GM23338 (cell line): ENCODE measurements around the gene TMEM242. TPM values are rescaled to one million over a fixed set of nuclear protein-coding genes. Genes with fewer than 3 reads are reported as not detected.
A peak's percentile ranks its signal among the peaks of the same experiment; 100 is the strongest.

Experiments used
- ATAC-seq: fragments of 200-7000 bp; cut with Tn5 transposase; 3 replicates; pipeline ENCODE4 v1.9.1; 2020
- DNase-seq: peaks from one replicate; pipeline ENCODE4 v3.0.0-alpha.2; 2015; ENCODE audit warnings: low spot score
- H2AFZ ChIP-seq: fragments of 200-600 bp; sonication (generic); 2 replicates; pipeline ENCODE4 v1.8.0; 2016; ENCODE audit warnings: antibody characterized with exemption, mild to moderate bottlenecking, moderate library complexity
- H3F3A ChIP-seq: fragments of 200-600 bp; sonication (generic); replicated peaks from 2 replicates; pipeline ENCODE4 v1.8.0; 2017; ENCODE audit warnings: antibody characterized with exemption, mixed run types, low read depth
- H3K27ac ChIP-seq: fragments of 200-600 bp; sonication (generic); 2 replicates; pipeline ENCODE4 v1.6.1; 2016; ENCODE audit warnings: low read depth
- H3K27me3 ChIP-seq: fragments of 200-600 bp; sonication (generic); 2 replicates; pipeline ENCODE4 v1.8.0; 2016; ENCODE audit warnings: mild to moderate bottlenecking, mixed run types, moderate library complexity; ENCODE audit not compliant: insufficient read depth
- H3K36me3 ChIP-seq: fragments of 200-600 bp; sonication (generic); 2 replicates; pipeline ENCODE4 v1.8.0; 2016; ENCODE audit warnings: mild to moderate bottlenecking; ENCODE audit not compliant: insufficient read depth
- H3K4me1 ChIP-seq: fragments of 200-600 bp; sonication (generic); 2 replicates; pipeline ENCODE4 v1.8.0; 2016; ENCODE audit warnings: mild to moderate bottlenecking, moderate library complexity; ENCODE audit not compliant: insufficient read depth
- H3K4me2 ChIP-seq: fragments of 200-600 bp; sonication (generic); 2 replicates; pipeline ENCODE4 v1.7.1; 2017; ENCODE audit warnings: mixed run types
- H3K4me3 ChIP-seq: fragments of 200-600 bp; sonication (generic); 2 replicates; pipeline ENCODE4 v1.6.1; 2016; ENCODE audit warnings: mixed run types
- H3K79me2 ChIP-seq: fragments of 200-600 bp; sonication (generic); replicated peaks from 2 replicates; pipeline ENCODE4 v1.8.0; 2017; ENCODE audit warnings: mild to moderate bottlenecking; ENCODE audit not compliant: insufficient read depth
- H3K9me2 ChIP-seq: fragments of 200-600 bp; sonication (generic); 2 replicates; pipeline ENCODE4 v1.8.0; 2017; ENCODE audit not compliant: insufficient read depth
- H4K20me1 ChIP-seq: fragments of 200-600 bp; sonication (generic); replicated peaks from 2 replicates; pipeline ENCODE4 v1.8.0; 2017; ENCODE audit warnings: mild to moderate bottlenecking; ENCODE audit not compliant: insufficient read depth
- H3K27ac Mint-ChIP-seq: 2 replicates; pipeline ENCODE4 v1.8.0; 2020; ENCODE audit warnings: inconsistent platforms, mild to moderate bottlenecking, moderate library complexity, mixed read lengths
- H3K27me3 Mint-ChIP-seq: 3 replicates; pipeline ENCODE4 v1.8.0; 2022; ENCODE audit warnings: low read depth, mild to moderate bottlenecking, moderate library complexity, mixed read lengths, inconsistent platforms; ENCODE audit not compliant: insufficient read depth, poor library complexity
- H3K36me3 Mint-ChIP-seq: 3 replicates; pipeline ENCODE4 v1.8.0; 2021; ENCODE audit warnings: low read depth, mild to moderate bottlenecking, inconsistent platforms, moderate library complexity, mixed read lengths
- H3K4me1 Mint-ChIP-seq: 3 replicates; pipeline ENCODE4 v1.8.0; 2020; ENCODE audit warnings: mild to moderate bottlenecking, inconsistent platforms, mixed read lengths
- H3K4me3 Mint-ChIP-seq: 3 replicates; pipeline ENCODE4 v1.8.0; 2021; ENCODE audit warnings: moderate library complexity, mild to moderate bottlenecking, inconsistent platforms, mixed read lengths
- H3K9me3 Mint-ChIP-seq: 3 replicates; pipeline ENCODE4 v1.8.0; 2020; ENCODE audit warnings: moderate library complexity, mild to moderate bottlenecking, inconsistent platforms, mixed read lengths
- CTCF ChIP-seq, 2 experiments: fragments of 200-600 bp in 1 of 2; sonication (generic) in 1 of 2; conservative IDR thresholded peaks; 2 replicates each; pipeline versions ENCODE4 v1.5.1 to v1.6.1; 2016 to 2017; ENCODE audit warnings: antibody characterized with exemption in 2 of 2, low read depth in 2 of 2, mild to moderate bottlenecking in 2 of 2, moderate library complexity in 1 of 2
- EZH2 ChIP-seq: fragments of 200-600 bp; sonication (generic); IDR thresholded peaks from one replicate; pipeline ENCODE4 v1.8.0; 2017; ENCODE audit warnings: antibody characterized with exemption, mild to moderate bottlenecking, low read depth; ENCODE audit not compliant: unreplicated experiment
- EZH2phosphoT487 ChIP-seq: fragments of 200-600 bp; sonication (generic); IDR thresholded peaks from one replicate; pipeline ENCODE4 v1.8.1; 2018; ENCODE audit warnings: antibody characterized with exemption; ENCODE audit not compliant: unreplicated experiment
- NANOG ChIP-seq: IDR thresholded peaks from 2 replicates; pipeline ENCODE4 v1.6.1; 2016; ENCODE audit warnings: antibody characterized with exemption, borderline replicate concordance
- POLR2AphosphoS5 ChIP-seq: IDR thresholded peaks from 2 replicates; pipeline ENCODE4 v1.6.1; 2016; ENCODE audit warnings: antibody characterized with exemption, low read depth
- ZNF114 ChIP-seq: fragments of 250-450 bp; sonication (Bioruptor Pico); IDR thresholded peaks from 2 replicates; pipeline ENCODE4 v1.5.0; 2020; ENCODE audit warnings: mild to moderate bottlenecking, moderate library complexity
- polyA plus RNA-seq: library from polyadenylated mRNA; unstranded; fragments of >200 nt; fragmentation: Nextera tagmentation; extraction: Ambion mirVana; gene quantifications from 2 replicates; pipeline ENCODE4 v1.2.1, GENCODE V29; 2016
- total RNA-seq: library from RNA; depleted of rRNA; stranded (reverse); fragments of >200 nt; shearing (Covaris generic); gene quantifications from 2 replicates; pipeline ENCODE4 v1.2.3, GENCODE V29; 2014
- TF ChIP-seq, protein P1 (sequence below): fragments of 250-450 bp; sonication (Bioruptor Pico); IDR thresholded peaks from 2 replicates; pipeline ENCODE4 v1.5.0; 2020; ENCODE audit warnings: mild to moderate bottlenecking, moderate library complexity
- TF ChIP-seq, protein P2 (sequence below): IDR thresholded peaks from one replicate; pipeline ENCODE4 v1.6.1; 2018; ENCODE audit warnings: antibody characterized with exemption; ENCODE audit not compliant: unreplicated experiment
- TF ChIP-seq, protein P3 (sequence below): IDR thresholded peaks from 2 replicates; pipeline ENCODE4 v1.6.1; 2016; ENCODE audit warnings: antibody characterized with exemption

TMEM242 gene
- total and polyA plus RNA-seq, 2 experiments from 2014 or later, result 3.7 to 9.7 TPM

- Histone ChIP-seq H3K4me2 (no peak overlapping the region), H3K4me1 (peaks cover 11% of the 10 kb centered on the region; the same call in 1 of the 2 replicates), H3K9me2 (no peaks in the 10 kb centered on the region), H3K36me3 (no peaks in the 10 kb centered on the region), H3K27ac (no peak overlapping the region), H2AFZ (no peak overlapping the region), H4K20me1 (no peaks in the 10 kb centered on the region), H3F3A (peaks cover 6% of the 10 kb centered on the region; the same call in 1 of the 2 replicates), H3K4me3 (no peak overlapping the region), H3K79me2 (no peaks in the 10 kb centered on the region), H3K27me3 (peaks cover 21% of the 10 kb centered on the region)
- Mint-ChIP-seq H3K9me3 (peaks cover 9% of the 10 kb centered on the region), H3K27me3 (peaks cover 15% of the 10 kb centered on the region), H3K36me3 (peaks cover 6% of the 10 kb centered on the region; the same call in 1 of the 3 replicates), H3K4me1 (peaks cover 20% of the 10 kb centered on the region), H3K4me3 (no peak overlapping the region), H3K27ac (no peak overlapping the region)
- TF ChIP-seq CTCF (conservative IDR thresholded peaks at IDR 0.05; ENCODE audit: low read depth in 2 of 2), result 0 out of 4 replicates have a peak, but pooled peaks of 1 of the 2 experiments have one; percentile 9
- no peak for TF ChIP-seq POLR2AphosphoS5
- DNase-seq (no peak), ATAC-seq (no peak)
These were observed 51.4 kb downstream of the TMEM242 start for GRCh38 chr6:157271911-157272310.

DNA sequence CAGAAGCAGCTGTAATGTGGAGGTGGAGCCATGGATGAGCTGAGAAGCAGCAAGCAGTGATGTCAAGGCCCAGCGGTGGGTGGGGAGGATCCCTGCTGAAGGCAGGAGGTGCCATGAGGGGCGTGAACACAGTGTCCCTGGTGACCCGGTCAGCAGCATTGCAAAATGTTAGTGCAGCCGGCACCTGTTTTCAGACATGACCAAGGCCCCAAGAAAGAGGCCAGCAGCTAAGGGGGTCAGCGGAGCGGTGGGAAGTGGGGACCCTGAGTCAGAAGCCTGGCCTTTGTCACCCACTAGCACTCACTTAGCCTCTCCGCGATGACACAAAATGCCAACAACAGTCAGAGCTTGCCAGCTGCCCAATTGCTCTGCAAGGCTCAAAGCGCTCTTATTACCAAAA lies 51.9 kb downstream of the TMEM242 start:
- ATAC-seq, result no peak
- H3K36me3 Mint-ChIP-seq, result peaks cover 6% of the 10 kb centered on the region; the same call in 1 of the 3 replicates
- Histone ChIP-seq H3K4me3 (no peak overlapping the region), H2AFZ (no peak overlapping the region), H3K36me3 (no peaks in the 10 kb centered on the region), H4K20me1 (no peaks in the 10 kb centered on the region), H3K79me2 (no peaks in the 10 kb centered on the region), H3K9me2 (no peaks in the 10 kb centered on the region), H3K4me1 (peaks cover 11% of the 10 kb centered on the region; the same call in 1 of the 2 replicates), H3K27me3 (peaks cover 21% of the 10 kb centered on the region), H3K27ac (no peak overlapping the region), H3F3A (peaks cover 6% of the 10 kb centered on the region; the same call in 1 of the 2 replicates), H3K4me2 (no peak overlapping the region)
- no peak overlapping the region for H3K27ac Mint-ChIP-seq
- peaks cover 13% of the 10 kb centered on the region for H3K27me3 Mint-ChIP-seq
- no peak for DNase-seq
- peaks cover 9% of the 10 kb centered on the region for H3K9me3 Mint-ChIP-seq
- H3K4me1 Mint-ChIP-seq, result peaks cover 15% of the 10 kb centered on the region
- no peak overlapping the region for H3K4me3 Mint-ChIP-seq
- no peak for TF ChIP-seq ZNF114 (CRISPR knock-in tag)
- TF ChIP-seq NANOG, result no peak
- TF ChIP-seq, protein P1, sequence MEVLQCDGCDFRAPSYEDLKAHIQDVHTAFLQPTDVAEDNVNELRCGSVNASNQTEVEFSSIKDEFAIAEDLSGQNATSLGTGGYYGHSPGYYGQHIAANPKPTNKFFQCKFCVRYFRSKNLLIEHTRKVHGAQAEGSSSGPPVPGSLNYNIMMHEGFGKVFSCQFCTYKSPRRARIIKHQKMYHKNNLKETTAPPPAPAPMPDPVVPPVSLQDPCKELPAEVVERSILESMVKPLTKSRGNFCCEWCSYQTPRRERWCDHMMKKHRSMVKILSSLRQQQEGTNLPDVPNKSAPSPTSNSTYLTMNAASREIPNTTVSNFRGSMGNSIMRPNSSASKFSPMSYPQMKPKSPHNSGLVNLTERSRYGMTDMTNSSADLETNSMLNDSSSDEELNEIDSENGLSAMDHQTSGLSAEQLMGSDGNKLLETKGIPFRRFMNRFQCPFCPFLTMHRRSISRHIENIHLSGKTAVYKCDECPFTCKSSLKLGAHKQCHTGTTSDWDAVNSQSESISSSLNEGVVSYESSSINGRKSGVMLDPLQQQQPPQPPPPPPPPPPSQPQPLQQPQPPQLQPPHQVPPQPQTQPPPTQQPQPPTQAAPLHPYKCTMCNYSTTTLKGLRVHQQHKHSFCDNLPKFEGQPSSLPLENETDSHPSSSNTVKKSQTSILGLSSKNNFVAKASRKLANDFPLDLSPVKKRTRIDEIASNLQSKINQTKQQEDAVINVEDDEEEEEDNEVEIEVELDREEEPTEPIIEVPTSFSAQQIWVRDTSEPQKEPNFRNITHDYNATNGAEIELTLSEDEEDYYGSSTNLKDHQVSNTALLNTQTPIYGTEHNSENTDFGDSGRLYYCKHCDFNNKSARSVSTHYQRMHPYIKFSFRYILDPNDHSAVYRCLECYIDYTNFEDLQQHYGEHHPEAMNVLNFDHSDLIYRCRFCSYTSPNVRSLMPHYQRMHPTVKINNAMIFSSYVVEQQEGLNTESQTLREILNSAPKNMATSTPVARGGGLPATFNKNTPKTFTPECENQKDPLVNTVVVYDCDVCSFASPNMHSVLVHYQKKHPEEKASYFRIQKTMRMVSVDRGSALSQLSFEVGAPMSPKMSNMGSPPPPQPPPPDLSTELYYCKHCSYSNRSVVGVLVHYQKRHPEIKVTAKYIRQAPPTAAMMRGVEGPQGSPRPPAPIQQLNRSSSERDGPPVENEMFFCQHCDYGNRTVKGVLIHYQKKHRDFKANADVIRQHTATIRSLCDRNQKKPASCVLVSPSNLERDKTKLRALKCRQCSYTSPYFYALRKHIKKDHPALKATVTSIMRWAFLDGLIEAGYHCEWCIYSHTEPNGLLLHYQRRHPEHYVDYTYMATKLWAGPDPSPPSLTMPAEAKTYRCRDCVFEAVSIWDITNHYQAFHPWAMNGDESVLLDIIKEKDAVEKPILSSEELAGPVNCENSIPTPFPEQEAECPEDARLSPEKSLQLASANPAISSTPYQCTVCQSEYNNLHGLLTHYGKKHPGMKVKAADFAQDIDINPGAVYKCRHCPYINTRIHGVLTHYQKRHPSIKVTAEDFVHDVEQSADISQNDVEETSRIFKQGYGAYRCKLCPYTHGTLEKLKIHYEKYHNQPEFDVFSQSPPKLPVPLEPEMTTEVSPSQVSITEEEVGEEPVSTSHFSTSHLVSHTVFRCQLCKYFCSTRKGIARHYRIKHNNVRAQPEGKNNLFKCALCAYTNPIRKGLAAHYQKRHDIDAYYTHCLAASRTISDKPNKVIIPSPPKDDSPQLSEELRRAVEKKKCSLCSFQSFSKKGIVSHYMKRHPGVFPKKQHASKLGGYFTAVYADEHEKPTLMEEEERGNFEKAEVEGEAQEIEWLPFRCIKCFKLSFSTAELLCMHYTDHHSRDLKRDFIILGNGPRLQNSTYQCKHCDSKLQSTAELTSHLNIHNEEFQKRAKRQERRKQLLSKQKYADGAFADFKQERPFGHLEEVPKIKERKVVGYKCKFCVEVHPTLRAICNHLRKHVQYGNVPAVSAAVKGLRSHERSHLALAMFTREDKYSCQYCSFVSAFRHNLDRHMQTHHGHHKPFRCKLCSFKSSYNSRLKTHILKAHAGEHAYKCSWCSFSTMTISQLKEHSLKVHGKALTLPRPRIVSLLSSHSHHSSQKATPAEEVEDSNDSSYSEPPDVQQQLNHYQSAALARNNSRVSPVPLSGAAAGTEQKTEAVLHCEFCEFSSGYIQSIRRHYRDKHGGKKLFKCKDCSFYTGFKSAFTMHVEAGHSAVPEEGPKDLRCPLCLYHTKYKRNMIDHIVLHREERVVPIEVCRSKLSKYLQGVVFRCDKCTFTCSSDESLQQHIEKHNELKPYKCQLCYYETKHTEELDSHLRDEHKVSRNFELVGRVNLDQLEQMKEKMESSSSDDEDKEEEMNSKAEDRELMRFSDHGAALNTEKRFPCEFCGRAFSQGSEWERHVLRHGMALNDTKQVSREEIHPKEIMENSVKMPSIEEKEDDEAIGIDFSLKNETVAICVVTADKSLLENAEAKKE (CRISPR knock-in tag), result no peak
- TF ChIP-seq EZH2phosphoT487, result no peak
- TF ChIP-seq, protein P2, sequence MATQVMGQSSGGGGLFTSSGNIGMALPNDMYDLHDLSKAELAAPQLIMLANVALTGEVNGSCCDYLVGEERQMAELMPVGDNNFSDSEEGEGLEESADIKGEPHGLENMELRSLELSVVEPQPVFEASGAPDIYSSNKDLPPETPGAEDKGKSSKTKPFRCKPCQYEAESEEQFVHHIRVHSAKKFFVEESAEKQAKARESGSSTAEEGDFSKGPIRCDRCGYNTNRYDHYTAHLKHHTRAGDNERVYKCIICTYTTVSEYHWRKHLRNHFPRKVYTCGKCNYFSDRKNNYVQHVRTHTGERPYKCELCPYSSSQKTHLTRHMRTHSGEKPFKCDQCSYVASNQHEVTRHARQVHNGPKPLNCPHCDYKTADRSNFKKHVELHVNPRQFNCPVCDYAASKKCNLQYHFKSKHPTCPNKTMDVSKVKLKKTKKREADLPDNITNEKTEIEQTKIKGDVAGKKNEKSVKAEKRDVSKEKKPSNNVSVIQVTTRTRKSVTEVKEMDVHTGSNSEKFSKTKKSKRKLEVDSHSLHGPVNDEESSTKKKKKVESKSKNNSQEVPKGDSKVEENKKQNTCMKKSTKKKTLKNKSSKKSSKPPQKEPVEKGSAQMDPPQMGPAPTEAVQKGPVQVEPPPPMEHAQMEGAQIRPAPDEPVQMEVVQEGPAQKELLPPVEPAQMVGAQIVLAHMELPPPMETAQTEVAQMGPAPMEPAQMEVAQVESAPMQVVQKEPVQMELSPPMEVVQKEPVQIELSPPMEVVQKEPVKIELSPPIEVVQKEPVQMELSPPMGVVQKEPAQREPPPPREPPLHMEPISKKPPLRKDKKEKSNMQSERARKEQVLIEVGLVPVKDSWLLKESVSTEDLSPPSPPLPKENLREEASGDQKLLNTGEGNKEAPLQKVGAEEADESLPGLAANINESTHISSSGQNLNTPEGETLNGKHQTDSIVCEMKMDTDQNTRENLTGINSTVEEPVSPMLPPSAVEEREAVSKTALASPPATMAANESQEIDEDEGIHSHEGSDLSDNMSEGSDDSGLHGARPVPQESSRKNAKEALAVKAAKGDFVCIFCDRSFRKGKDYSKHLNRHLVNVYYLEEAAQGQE, result no peak
- no peak for TF ChIP-seq EZH2
- TF ChIP-seq, protein P3, sequence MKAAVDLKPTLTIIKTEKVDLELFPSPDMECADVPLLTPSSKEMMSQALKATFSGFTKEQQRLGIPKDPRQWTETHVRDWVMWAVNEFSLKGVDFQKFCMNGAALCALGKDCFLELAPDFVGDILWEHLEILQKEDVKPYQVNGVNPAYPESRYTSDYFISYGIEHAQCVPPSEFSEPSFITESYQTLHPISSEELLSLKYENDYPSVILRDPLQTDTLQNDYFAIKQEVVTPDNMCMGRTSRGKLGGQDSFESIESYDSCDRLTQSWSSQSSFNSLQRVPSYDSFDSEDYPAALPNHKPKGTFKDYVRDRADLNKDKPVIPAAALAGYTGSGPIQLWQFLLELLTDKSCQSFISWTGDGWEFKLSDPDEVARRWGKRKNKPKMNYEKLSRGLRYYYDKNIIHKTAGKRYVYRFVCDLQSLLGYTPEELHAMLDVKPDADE, result no peak
